GM21423 (cell line): Measurements from ENCODE around the gene PRUNE1.

Experiments used
- ATAC-seq: cut with Tn5 transposase; IDR thresholded peaks from one replicate; pipeline ENCODE4 v1.9.1; 2021; ENCODE audit warnings: mild to moderate bottlenecking, moderate library complexity; ENCODE audit not compliant: unreplicated experiment

PRUNE1 gene

GRCh38 chr1:151049458-151049857 is 41.2 kb downstream of the PRUNE1 start:
- no peak for ATAC-seq

GRCh38 chr1:151050051-151050688 is 41.9 kb downstream of the PRUNE1 start:
- no peak for ATAC-seq

- ATAC-seq: no peak
These were observed 43.2 kb downstream of the PRUNE1 start for GRCh38 chr1:151051356-151052009.

- ATAC-seq: no peak
These were observed 46.8 kb downstream of the PRUNE1 start for GRCh38 chr1:151054971-151055547.

GRCh38 chr1:151055581-151055980 is 47.3 kb downstream of the PRUNE1 start:
- ATAC-seq: no peak

GRCh38 chr1:151056149-151056548 is 47.9 kb downstream of the PRUNE1 start:
- no peak for ATAC-seq

- ATAC-seq: no peak
These were observed 50.4 kb downstream of the PRUNE1 start for GRCh38 chr1:151058692-151059091.

GRCh38 chr1:151059109-151060006 is 51.1 kb downstream of the PRUNE1 start, which contains the start of gene CDC42SE1:
CDC42SE1 (minus strand) TSS chr1:151059622; CDS start chr1:151055730, 3,892 bp downstream.
- ATAC-seq: peak; percentile 64

GRCh38 chr1:151060007-151060656 is 51.9 kb downstream of the PRUNE1 start, which contains the start of gene MLLT11:
MLLT11 (plus strand) TSS chr1:151060397; CDS start chr1:151067225, 6,828 bp downstream.
- no peak for ATAC-seq

- no peak for ATAC-seq
These were observed 52.6 kb downstream of the PRUNE1 start for GRCh38 chr1:151060657-151061421.

GRCh38 chr1:151061704-151062103 is 53.5 kb downstream of the PRUNE1 start:
- no peak for ATAC-seq

GRCh38 chr1:151062741-151063371 is 54.6 kb downstream of the PRUNE1 start:
- no peak for ATAC-seq

GRCh38 chr1:151065089-151065645 is 56.9 kb downstream of the PRUNE1 start:
- no peak for ATAC-seq

- ATAC-seq: no peak
These were observed 58.9 kb downstream of the PRUNE1 start for GRCh38 chr1:151067185-151067584.

- ATAC-seq: no peak
These were observed 60.8 kb downstream of the PRUNE1 start for GRCh38 chr1:151069103-151069486.

- ATAC-seq: peak; percentile 77
These were observed 62.4 kb downstream of the PRUNE1 start, which contains the start of gene GABPB2 for GRCh38 chr1:151070474-151071276. GABPB2 (plus strand) TSS chr1:151070761; CDS start chr1:151088190, 17,429 bp downstream.

- ATAC-seq: no peak
These were observed 64.0 kb downstream of the PRUNE1 start for GRCh38 chr1:151072224-151072623.
